GM19468 (cell line): ENCODE data around the gene UBAC1.
"Not testable (repeated sequence)": the region's sequence is repeated elsewhere in the genome, so short reads cannot be mapped to it uniquely, and the experiment has no call there.

ENCODE experiments used
- ATAC-seq: cut with Tn5 transposase; IDR thresholded peaks from one replicate; pipeline ENCODE4 v1.9.1; 2021; ENCODE audit warnings: mild to moderate bottlenecking, moderate library complexity, moderate number of reproducible peaks; ENCODE audit not compliant: unreplicated experiment; ENCODE audit errors: extremely low read depth

The UBAC1 gene

DNA sequence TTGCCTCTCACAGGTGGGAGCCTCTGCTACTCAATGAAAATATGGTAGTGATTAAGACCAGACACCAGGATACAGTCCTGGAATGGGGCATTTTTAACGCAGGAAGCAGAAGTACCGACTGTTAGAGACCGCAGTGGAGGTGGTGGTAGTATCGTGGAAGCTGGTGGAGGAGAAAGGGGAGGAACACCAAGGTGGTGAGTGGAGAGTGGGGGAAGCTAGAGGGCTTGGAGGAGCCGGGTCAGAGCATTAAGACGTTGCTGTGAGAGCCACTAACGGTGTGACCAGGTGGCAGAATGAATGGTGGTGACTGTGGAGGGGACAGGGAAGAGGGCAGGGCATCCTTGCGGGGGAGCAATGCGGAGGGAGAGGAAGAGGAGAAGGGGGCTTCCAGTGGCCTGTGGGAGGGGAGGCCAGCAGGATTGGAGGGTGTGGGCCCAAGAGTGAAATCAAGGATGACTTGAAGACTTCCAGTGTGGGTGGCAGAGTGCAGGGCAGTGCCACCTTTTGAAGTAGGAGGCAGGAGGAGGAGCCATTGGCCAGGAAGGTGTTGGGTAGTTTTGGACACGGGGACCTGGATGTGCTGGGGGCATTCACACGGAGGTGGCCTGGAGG is 1.6 kb upstream of the UBAC1 start:
- no peak for ATAC-seq

DNA sequence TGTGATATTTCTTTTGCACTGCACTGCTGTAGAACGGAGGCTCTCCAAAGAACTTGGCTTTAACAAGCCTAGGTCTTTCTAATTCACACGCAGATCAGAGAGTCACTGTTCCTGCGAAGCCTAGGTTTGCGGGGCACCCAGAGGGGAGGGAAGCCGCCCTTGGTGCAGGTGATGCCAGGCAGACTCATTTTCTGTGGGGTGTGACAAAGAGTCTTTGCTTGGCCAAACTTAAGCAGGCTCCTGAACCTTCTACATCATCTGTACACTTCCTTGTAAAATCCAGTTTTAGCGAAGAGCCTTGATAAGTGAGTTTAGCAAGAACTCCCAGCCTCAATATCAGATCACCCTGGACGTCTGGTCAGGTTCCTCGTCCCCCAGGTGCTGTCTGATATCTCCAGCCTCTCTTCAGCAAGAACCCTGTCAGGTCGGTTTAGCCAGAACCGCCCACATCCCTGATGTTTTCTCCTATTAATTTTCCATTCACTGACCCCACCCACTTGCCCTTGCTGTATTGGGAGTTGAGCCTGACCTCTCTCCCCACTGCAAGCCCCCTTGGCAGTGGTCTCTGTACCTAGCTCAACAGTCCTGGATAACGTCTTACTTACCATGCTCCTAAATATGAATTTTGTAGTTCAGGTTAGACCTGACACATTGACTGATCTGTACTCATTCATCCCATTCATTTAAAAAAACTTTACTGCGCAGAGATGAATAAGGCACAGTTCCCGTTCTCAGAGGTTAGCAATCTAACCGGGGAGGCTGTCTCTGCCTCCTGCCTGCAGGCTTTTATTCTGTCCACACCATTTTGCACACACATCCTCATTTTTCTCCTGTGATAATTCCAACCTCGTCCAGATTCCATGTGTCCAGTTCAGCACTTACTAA is 880 bp upstream of the UBAC1 start:
- no peak for ATAC-seq

DNA sequence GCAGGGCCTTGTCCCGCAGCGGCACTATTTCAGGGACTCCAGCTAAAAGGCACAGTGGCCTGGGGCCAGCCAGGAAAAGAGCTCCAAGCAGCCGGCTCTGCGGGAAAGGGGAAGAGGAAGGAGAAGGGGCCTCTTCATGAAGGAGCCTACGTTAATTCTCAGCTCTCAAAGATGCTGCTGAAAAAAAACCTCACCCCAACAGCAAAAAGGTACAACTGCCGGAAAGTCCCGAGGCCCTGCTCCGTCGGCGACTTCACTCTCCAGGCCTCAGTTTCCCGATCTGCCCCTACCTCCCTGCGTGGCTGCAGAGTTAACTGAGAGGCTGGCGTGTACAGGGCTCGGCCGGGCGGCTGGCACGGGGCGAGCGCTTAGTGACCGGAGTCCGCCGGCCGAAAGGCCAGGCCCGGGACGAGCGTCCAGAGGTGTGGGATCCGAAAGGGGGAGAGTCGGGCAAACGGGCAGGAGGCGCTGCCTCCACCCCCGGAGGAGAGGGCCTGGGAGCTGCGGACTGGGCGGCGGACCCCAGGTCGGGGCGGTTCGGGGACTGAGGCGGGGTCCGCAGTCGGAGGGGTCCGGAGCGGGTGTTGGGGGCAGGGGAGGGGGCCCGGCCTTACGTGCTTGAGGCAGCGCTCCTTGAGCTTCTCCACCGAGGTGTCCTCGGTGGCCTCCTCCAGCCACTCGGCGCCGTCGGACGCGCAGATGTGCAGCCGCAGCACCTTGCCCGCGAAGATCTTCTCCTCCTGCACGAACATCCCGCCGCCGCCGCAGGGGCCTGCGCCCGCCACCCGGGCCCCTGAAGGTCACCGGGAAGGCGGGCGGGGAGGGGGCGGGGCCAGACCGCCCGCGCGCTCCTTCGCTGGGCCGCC is 529 bp downstream of the UBAC1 start:
- ATAC-seq, result no peak

DNA sequence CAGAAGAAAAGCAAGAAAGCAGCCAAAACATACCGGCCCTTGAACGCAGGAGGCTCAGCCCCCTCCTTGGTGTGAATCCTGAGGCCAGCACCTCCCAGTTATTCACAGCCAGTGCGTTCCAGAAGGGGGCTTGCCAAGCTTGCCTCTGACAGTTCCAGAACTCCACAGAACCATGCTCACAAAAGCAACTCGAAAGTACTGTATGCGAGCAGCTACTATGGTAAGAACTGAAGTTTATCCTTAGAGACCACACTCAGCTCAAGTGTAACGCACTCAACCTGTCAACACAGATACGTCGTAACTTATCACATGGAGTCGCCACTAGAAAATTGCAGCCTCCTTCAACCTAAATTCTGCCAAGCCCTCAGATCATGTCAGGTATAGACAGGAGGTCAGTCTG is 1.4 kb downstream of the UBAC1 start:
- no peak for ATAC-seq

DNA sequence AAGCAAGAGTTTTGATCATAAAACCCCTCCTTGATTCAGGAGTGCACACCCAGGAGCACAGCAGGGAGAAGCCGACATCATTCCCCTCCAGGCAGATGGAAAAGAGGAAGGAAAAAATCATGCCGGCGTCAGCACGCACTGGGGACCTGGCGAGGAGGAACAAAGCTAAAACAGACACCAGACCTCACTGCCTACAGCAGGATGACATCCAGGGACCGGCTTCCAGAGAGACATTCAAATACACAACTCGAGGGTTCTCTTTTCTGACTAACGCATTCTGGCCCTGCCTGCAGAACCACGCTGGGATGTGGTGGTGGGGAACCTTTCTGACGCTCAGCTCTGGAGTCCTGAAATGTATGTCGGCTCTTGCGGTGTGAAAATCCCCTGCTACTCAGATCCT is 2.7 kb downstream of the UBAC1 start:
- ATAC-seq, result no peak

DNA sequence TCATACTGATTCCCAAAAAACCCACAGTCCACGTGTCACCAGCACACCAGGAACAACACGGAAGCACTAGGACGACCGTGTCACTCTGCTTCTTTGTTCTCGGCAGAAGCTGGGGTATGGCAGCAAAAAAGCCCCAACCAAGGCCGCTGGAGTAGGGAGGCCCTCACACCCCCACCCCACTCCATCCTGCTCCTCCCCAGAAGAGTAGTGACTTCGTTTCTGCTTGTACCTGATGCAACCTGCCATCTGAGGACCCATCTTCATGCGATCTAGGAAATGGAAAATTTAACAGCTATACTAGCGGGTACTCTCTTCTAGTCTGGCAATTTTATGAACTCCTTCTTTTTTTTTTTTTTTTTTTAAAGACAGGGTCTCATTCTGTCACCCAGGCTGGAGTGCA is 3.7 kb downstream of the UBAC1 start:
- no peak for ATAC-seq

DNA sequence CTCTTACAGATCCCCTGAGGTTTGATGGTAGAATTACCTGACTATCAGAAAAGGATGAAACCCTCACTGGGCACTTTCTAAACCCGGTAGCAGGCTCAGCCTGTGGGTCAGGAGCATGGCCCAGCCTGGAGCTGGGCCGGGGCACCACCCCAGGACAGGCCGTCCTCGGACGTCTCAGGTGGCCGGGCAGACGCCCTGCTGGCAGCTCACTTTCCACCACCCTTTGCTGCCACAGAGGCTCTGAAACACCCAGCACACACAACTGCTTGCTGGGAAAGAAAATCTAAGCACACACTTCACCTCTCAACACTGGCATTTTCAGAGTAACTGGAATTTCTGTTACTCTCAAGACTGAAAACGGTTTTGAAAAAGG is 4.4 kb downstream of the UBAC1 start:
- ATAC-seq, result no peak

DNA sequence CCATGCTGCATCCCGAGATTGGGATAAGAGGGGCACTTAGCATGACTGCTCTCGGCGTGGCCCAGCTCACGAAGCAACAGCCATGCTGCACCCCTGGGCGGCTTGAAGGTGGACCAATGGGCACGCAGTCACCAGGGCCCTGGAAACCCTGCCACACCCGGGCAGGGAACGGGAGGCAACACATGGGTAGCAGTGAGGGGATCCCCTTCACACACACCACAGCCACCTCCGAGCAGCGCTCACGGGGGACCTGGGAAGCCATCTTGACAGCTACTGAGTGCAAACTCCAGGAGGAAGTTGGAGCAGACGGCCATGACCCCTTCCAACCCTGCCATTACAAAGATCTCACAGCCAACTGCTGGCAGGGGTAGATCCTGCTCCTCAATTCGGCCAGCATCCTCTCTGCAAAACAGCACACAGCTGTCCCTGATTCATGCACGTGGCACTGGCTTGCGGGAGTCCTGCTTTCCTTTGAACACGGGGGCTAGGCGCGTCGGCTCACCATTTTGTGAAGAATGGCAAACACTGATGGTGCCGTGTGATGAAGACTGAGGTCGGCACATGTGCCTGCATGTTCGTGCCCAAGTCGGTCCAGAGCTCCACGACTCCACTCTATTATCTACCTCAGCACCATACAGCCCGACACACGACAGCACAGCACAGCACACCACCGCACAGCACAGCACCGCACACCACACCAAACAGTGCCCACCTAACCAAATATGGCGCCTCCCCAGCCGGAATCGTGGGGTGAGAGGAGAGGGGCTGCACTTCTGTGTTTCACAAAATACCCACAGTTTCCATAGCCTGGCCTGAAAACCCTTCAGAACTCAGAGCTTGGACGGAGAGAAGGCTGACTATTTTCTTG is 5.0 kb downstream of the UBAC1 start:
- no peak for ATAC-seq

DNA sequence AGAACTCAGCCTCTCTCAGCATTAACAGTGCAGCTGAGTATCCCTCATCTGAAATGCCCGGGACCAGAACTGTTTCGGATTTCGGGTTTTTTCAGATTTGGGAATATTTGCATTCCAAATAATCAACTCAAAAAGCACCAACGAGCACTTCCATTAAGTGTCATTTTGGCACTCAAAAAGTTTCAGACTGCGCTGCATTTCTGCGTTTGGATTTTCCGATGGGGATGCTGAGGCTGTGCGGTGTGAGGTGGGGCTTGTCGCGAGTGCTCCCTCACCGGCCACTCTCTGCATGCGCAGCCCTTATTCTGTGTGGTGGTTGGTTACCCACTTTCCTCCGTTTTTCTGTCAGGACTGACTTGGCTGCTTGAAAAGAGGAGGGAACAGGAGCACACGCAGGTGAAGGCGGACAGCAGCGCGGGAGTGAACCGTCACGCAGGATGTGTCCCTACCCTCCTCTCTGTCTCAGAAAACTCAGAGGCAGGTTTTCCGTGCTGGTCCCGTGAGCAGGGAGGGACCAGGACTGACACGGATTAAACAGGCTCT is 8.4 kb downstream of the UBAC1 start:
- no peak for ATAC-seq

DNA sequence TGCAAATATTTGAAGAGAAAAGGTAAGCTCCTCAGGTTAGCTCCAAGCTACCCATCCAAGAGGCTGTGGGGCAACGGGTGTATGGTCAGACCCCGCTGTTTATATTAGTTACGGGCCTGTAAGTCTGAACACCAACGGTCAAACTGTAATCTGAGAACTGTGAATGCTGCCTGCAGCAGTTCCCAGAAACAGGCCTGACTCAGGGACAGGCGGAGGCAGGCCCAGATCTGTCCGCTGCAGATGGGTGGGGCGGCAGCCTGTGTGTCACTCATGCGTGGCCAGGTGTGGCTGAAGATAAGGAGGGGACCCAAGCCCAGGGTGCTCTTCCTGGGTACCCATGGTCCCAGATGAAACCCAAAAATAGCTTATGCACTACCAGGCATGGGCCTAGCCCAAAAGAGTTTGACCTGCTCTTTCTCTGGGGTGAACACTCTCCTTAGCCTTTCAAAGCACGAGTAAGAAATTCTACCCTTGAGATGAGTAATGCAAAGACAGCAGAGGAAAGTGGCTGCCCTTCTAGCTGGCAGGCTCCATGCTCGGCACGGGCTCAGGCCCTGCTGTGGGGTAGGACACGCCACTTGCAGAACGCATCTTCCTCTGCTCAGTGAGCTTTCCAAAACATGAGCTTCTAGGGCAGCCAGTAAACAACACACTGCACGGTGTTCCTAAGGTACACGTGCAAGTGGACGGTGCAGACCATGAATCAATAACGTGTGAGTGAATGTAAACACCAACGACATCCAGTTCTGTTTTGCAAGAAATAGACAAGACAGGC is 9.1 kb downstream of the UBAC1 start:
- no peak for ATAC-seq

DNA sequence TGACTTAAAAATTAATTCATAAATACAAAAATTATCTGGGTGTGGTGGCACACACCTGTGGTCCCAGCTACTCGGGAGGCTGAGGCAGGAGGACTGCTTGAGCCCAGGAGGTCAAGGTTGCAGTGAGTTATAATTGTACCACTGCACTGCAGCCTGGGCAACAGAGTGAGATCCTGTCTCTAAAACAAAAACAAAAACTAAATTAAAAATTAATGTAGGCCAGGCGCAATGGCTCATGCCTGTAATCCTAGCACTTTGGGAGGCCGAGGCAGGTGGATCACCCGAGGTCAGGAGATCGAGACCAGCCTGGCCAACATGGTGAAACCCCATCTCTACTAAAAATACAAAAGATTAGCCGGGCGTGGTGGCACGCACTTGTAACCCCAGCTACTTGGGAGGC is 9.9 kb downstream of the UBAC1 start:
- ATAC-seq, result not testable (repeated sequence)

DNA sequence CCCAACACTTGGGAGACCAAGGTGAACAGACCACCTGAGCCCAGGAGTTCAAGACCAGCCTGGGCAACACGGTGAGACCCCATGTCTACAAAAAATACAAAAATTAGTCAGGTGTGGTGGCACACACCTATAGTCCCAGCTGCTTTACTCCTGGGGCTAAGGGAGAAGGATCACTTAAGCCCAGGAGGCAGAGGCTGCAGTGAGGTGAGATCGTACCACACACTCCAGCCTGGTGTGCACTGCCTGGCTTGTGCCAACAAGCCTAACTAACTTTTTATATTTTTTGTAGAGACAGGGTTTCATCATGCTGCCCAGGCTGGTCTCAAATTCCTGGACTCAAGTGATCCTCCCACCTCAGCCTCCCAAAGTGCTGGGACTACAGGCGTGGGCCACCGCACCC is 10.3 kb downstream of the UBAC1 start:
- ATAC-seq, result not testable (repeated sequence)

DNA sequence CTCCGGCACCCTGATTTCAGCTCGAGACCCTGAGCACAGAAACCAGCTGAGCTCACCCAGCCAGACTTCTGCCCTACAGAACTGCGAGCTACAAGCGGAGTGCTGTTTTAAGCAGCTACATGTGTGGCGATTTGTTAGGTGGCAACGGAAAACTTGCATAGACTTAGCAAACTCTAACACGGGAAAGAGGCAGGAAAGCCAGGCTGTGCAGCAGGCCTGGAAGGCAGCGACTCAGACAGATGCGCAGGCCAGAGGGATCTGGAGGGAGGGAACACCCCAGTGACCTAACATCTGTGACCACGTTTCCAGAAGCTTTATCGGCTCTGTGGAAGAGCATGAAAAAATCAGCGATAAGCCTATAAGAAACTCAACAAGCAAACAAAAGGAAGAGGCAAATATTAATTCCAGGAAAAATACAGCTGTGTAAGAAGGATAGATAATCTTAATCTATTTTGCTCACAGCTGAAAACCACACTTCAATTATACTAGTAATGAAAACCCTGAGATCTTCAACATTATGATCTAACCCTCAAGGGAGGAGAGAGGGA is 11.0 kb downstream of the UBAC1 start:
- no peak for ATAC-seq

DNA sequence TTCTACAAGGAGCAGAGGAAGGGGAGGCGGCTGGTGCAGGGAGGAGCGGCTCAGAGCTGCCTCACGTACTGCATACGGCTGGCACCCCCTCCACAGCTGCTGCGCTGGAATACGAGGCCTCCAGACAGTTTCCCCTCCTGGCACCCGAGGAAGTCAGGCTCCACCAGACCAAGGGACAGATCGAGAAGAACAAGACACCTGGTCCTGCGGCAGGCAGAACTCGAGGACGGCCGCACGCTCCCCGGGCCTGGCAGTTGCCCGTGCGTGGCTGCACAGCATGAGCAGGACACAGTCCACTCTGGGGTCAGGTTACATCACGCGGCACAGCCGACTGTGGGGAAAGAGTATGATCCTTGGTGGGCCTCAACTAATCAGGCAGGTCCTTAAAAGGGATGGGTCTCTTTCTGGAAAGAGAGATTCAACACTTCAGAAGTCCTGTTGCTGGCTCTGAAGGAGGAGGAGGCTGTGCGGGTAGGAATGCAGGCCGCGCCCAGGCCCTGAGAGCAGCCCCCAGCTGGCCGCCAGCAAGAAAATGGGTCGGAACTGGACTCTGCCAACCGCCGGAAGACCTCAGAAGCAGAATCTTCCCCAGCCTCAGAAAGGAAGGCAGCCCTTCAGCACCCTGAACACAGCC is 11.6 kb downstream of the UBAC1 start:
- no peak for ATAC-seq

DNA sequence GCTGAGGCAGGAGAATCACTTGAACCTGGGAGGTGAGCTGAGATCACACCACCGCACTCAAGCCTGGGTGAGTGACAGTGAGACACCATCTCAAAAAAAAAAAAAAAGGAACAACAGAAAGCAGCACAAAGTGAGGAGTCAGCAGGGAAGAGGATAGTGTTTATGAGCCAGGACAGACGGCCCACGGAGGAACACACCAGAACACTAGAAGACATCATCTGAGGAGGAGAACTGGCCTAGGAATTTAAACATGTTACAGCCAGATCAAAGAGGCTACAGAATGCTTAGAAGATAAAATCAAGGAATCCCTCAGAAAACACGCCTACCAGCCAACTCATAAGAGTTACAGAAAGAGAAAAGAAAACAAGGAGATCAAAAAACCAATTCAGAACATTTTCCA is 12.2 kb downstream of the UBAC1 start:
- no peak for ATAC-seq

DNA sequence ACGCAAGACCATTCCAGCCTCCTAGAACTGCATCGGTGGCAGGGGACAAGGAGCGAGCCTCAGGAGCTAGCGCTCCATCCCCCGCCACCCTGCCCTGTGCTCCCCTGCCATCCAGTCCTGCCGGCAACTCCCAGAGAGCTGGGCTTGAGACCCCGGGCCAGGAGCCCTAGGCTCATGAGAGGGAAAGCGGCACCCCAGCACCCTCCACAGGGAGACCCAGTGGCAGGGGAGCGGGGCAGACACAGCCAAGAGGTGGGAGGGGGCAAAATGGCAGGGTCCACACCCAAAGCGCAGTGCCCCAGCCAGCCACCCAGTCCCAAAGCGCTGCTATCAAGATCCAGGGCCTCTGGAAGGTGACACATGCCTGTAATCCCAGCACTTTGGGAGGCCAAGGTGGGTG is 12.7 kb downstream of the UBAC1 start:
- no peak for ATAC-seq

DNA sequence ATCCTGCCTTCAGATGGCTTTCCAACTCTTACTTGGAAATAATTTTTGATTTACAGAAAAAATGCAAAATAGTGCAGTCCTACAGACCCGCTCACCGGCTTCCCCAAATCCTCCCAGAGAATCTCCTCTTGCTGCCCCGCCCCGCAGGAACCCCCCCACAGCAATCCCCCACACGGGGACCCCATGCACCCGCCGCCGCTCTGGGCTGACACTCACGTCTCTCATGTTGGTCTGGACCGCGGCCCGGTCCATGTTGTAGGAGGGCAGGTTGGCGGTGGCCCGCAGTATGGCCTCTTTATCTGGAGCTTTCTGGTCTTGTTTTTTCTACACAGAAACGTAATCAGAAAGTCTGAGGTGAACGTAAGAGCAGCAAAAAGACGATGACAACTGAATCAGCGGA is 13.6 kb downstream of the UBAC1 start:
- no peak for ATAC-seq

DNA sequence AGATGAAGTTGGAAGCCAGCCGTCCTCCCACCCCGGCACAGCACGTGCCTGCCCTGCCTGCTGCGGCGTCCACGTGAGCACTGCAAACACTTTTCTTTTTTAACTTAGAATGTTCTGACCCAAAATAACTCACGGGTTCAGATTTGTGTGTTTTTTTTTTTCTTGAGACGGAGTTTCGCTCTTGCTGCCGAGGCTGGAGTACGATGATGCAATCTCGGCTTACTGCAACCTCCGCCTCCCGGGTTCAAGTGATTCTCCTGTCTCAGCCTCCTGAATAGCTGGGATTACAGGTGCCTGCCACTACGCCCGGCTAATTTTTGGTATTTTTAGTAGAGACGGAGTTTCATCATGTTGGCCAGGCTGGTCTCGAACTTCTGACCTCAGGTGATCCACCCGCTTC is 14.1 kb downstream of the UBAC1 start:
- ATAC-seq, result not testable (repeated sequence)
